Hepatocyte (in vitro differentiated cells): ENCODE results near the gene PGA5. TPM values are rescaled to one million over a fixed set of nuclear protein-coding genes. Genes with fewer than 3 reads are reported as not detected.

Source experiments
- DNase-seq: peaks from one replicate; pipeline ENCODE4 v3.0.0-alpha.2; 2016; ENCODE audit warnings: low spot score
- H2AFZ ChIP-seq: fragments of 200-600 bp; sonication (generic); 2 replicates; pipeline ENCODE4 v1.6.0; 2016; ENCODE audit warnings: antibody characterized with exemption, mild to moderate bottlenecking
- H3K27ac ChIP-seq: fragments of 200-600 bp; sonication (generic); 2 replicates; pipeline ENCODE4 v1.5.1; 2016; ENCODE audit warnings: mild to moderate bottlenecking
- H3K27me3 ChIP-seq: fragments of 200-600 bp; sonication (generic); 2 replicates; pipeline ENCODE4 v1.6.1; 2016
- H3K36me3 ChIP-seq: fragments of 200-600 bp; sonication (generic); replicated peaks from 2 replicates; pipeline ENCODE4 v1.5.1; 2016; ENCODE audit warnings: low read depth; ENCODE audit not compliant: insufficient read depth
- H3K4me1 ChIP-seq: fragments of 200-600 bp; sonication (generic); 2 replicates; pipeline ENCODE4 v1.5.1; 2016; ENCODE audit warnings: mild to moderate bottlenecking, moderate library complexity; ENCODE audit not compliant: insufficient read depth
- H3K4me2 ChIP-seq: fragments of 200-600 bp; sonication (generic); 2 replicates; pipeline ENCODE4 v1.6.0; 2016
- H3K4me3 ChIP-seq: fragments of 200-600 bp; sonication (generic); 2 replicates; pipeline ENCODE4 v1.5.1; 2016; ENCODE audit warnings: mild to moderate bottlenecking
- H3K79me2 ChIP-seq: fragments of 200-600 bp; sonication (generic); 2 replicates; pipeline ENCODE4 v1.6.0; 2017; ENCODE audit warnings: mild to moderate bottlenecking
- H3K9me2 ChIP-seq: fragments of 200-600 bp; sonication (generic); replicated peaks from 2 replicates; pipeline ENCODE4 v1.6.0; 2017; ENCODE audit warnings: mild to moderate bottlenecking; ENCODE audit not compliant: insufficient read depth
- H3K9me3 ChIP-seq: fragments of 200-600 bp; sonication (generic); 2 replicates; pipeline ENCODE4 v1.5.1; 2016; ENCODE audit warnings: low read depth, mild to moderate bottlenecking
- H4K20me1 ChIP-seq: fragments of 200-600 bp; sonication (generic); 2 replicates; pipeline ENCODE4 v1.6.0; 2016; ENCODE audit warnings: mild to moderate bottlenecking; ENCODE audit not compliant: insufficient read depth, poor library complexity, severe bottlenecking
- EZH2 ChIP-seq: fragments of 200-600 bp; sonication (generic); IDR thresholded peaks from 2 replicates; pipeline ENCODE4 v1.6.1; 2016; ENCODE audit warnings: antibody characterized with exemption, mild to moderate bottlenecking, borderline replicate concordance
- EZH2phosphoT487 ChIP-seq: fragments of 200-600 bp; sonication (generic); IDR thresholded peaks from one replicate; pipeline ENCODE4 v1.6.1; 2018; ENCODE audit warnings: antibody characterized with exemption, mild to moderate bottlenecking, low read depth, moderate library complexity; ENCODE audit not compliant: unreplicated experiment, severe bottlenecking
- WGBS: methylation state at CpG from one replicate; pipeline ENCODE4 v1.1.6; 2016; ENCODE audit warnings: low lambda C conversion rate; ENCODE audit errors: missing lambda C conversion rate; 5-methylcytosine and 5-hydroxymethylcytosine counted together
- polyA plus RNA-seq: library from polyadenylated mRNA; unstranded; fragments of >200 nt; fragmentation: Nextera tagmentation; extraction: Ambion mirVana; gene quantifications from 2 replicates; pipeline ENCODE4 v1.2.1, GENCODE V29; 2016
- total RNA-seq: library from RNA; depleted of rRNA; stranded (reverse); fragments of >200 nt; gene quantifications from 2 replicates; pipeline ENCODE4 v1.2.3, GENCODE V29; 2014
- TF ChIP-seq, protein P1 (sequence below): fragments of 200-600 bp; sonication (generic); IDR thresholded peaks from 2 replicates; pipeline ENCODE4 v1.5.1; 2016; ENCODE audit warnings: antibody characterized with exemption, mild to moderate bottlenecking; ENCODE audit not compliant: poor library complexity

Gene PGA5
- total and polyA plus RNA-seq, 2 experiments from 2014 or later, result 0.77 to 1.8 TPM

DNA sequence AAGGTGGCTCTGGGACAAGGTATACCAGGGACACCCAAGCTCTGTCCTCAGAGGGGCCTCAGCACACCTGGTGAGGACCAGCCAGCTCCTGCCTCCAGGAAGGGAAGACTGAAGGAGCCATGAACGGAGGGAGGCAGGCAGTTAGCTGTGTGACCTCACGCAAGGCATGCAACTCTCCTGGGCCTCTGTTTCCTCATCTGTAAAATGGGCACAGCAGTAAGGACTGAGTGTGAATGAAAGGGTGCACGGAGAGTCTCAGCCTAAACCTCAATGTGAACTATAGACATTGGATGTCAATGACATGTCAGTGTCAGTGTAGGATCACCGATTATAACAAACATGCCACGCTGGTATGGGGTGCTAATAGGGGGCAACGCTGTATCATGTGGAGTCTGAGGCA is 18.4 kb downstream of the PGA5 start:
- Histone ChIP-seq H3K9me3 (no peaks in the 10 kb centered on the region), H3K4me1 (no peaks in the 10 kb centered on the region), H3K79me2 (no peaks in the 10 kb centered on the region), H3K36me3 (no peaks in the 10 kb centered on the region), H3K9me2 (no peaks in the 10 kb centered on the region), H3K4me3 (no peak overlapping the region), H2AFZ (no peak overlapping the region), H3K4me2 (no peak overlapping the region), H4K20me1 (no peaks in the 10 kb centered on the region), H3K27ac (no peak overlapping the region), H3K27me3 (no peaks in the 10 kb centered on the region)
- TF ChIP-seq EZH2 (no peak), EZH2phosphoT487 (no peak)
- TF ChIP-seq, protein P1, sequence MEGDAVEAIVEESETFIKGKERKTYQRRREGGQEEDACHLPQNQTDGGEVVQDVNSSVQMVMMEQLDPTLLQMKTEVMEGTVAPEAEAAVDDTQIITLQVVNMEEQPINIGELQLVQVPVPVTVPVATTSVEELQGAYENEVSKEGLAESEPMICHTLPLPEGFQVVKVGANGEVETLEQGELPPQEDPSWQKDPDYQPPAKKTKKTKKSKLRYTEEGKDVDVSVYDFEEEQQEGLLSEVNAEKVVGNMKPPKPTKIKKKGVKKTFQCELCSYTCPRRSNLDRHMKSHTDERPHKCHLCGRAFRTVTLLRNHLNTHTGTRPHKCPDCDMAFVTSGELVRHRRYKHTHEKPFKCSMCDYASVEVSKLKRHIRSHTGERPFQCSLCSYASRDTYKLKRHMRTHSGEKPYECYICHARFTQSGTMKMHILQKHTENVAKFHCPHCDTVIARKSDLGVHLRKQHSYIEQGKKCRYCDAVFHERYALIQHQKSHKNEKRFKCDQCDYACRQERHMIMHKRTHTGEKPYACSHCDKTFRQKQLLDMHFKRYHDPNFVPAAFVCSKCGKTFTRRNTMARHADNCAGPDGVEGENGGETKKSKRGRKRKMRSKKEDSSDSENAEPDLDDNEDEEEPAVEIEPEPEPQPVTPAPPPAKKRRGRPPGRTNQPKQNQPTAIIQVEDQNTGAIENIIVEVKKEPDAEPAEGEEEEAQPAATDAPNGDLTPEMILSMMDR, result no peak
- 97% methylated on average over 6 of the region's 6 CpGs for WGBS
- no peak for DNase-seq

DNA sequence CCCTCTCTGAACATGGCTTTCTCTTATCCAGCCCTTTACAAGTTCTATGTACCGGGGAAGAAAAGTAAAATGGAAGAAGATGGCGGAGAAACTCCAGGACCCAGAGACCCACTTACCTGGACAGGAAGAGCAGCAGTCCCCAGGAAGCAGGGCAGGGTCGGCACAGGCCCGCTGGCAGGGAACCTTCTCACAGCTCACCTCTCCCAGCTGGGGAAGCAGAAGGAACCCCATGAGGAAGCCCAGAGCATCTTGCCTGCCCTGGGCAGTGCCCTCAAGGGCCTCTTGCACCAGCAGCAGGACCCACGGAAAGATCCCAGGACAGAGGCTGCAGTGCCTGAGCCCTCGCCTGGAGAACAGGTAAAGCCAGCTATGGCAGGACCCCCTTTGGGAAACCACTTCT is 23.4 kb downstream of the PGA5 start:
- Histone ChIP-seq H4K20me1 (no peaks in the 10 kb centered on the region), H3K79me2 (no peaks in the 10 kb centered on the region), H3K4me3 (no peak overlapping the region), H3K27me3 (no peaks in the 10 kb centered on the region), H3K9me3 (no peaks in the 10 kb centered on the region), H2AFZ (no peak overlapping the region), H3K36me3 (no peaks in the 10 kb centered on the region), H3K4me1 (no peaks in the 10 kb centered on the region), H3K27ac (no peak overlapping the region), H3K9me2 (no peaks in the 10 kb centered on the region), H3K4me2 (no peak overlapping the region)
- DNase-seq, result no peak
- WGBS, result 94% methylated on average over 6 of the region's 6 CpGs
- TF ChIP-seq, protein P1, result no peak
- TF ChIP-seq EZH2 (no peak), EZH2phosphoT487 (no peak)

DNA sequence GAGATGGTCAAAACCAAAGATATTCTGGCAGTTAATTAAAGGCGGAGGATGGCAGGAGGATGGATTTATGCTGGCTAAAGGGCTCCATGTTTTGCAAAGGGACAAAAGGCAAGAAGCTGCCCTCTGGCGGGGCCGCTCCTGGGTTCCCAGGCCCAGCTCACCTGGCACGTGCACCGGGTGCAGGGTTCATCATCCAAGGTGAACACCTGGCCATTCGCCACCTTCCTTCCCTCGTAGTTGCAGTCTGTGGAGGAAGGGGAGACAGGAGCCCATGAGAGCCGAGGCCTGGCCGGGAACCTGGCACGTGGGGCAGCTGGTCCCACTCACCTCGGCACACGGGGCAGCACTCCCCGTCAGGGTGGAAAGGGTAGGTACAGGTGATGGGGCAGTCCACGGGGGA is 23.8 kb downstream of the PGA5 start:
- Histone ChIP-seq H3K9me2 (no peaks in the 10 kb centered on the region), H3K27ac (no peak overlapping the region), H3K27me3 (no peaks in the 10 kb centered on the region), H3K9me3 (no peaks in the 10 kb centered on the region), H3K36me3 (no peaks in the 10 kb centered on the region), H2AFZ (no peak overlapping the region), H3K4me3 (no peak overlapping the region), H3K4me1 (no peaks in the 10 kb centered on the region), H3K79me2 (no peaks in the 10 kb centered on the region), H3K4me2 (no peak overlapping the region), H4K20me1 (no peaks in the 10 kb centered on the region)
- 96% methylated on average over 14 of the region's 14 CpGs for WGBS
- no peak for TF ChIP-seq EZH2phosphoT487
- TF ChIP-seq EZH2, result no peak
- TF ChIP-seq, protein P1, result no peak
- DNase-seq, result no peak

DNA sequence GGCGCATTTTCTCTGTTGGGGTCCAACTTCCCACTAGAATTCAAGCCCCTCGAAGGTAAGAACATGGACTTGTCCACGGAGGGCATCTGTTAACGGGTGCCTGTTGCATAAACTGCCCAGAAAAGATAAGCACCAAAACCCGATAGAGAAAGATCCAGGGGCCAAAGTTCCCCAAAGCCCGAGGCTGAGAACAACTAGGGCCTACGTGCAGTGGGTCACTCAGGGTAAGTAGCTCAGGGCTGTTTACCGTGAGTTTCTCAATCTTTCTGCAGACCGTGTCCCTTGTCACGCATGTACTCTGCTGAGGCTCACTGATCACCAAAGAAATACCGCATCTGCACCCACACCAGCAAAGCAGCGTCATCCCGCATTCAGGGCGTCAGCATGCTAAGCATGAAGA is 24.4 kb downstream of the PGA5 start:
- Histone ChIP-seq H3K4me3 (no peak overlapping the region), H3K4me2 (no peak overlapping the region), H3K79me2 (no peaks in the 10 kb centered on the region), H3K27me3 (no peaks in the 10 kb centered on the region), H3K4me1 (no peaks in the 10 kb centered on the region), H3K9me2 (no peaks in the 10 kb centered on the region), H3K36me3 (no peaks in the 10 kb centered on the region), H3K9me3 (no peaks in the 10 kb centered on the region), H4K20me1 (no peaks in the 10 kb centered on the region), H3K27ac (no peak overlapping the region), H2AFZ (no peak overlapping the region)
- DNase-seq, result peak; percentile 30
- 73% methylated on average over 13 of the region's 14 CpGs for WGBS
- TF ChIP-seq, protein P1, result no peak
- TF ChIP-seq EZH2phosphoT487, result no peak
- no peak for TF ChIP-seq EZH2
